OCI-LY7 (cell line): Measurements from ENCODE around the gene GP5. TPM values are rescaled to one million over a fixed set of nuclear protein-coding genes. Genes with fewer than 3 reads are reported as not detected.

Experiments
- BruUV-seq: library from RNA; stranded (reverse); fragments of 400-500 nt; replicated peaks from 2 replicates; lab custom pipeline; 2021; lab: Mats Ljungman, UMichigan
- CTCF ChIA-PET: fragments of 300-600 bp; sonication (Branson Sonifier 250); formaldehyde crosslinking; loops from one replicate; lab custom pipeline; 2022; ENCODE audit warnings: antibody characterized with exemption; ENCODE audit not compliant: unreplicated experiment; lab: Charles Lee
- POLR2A ChIA-PET: fragments of 300-600 bp; sonication (Branson Sonifier 250); formaldehyde crosslinking; loops from one replicate; lab custom pipeline; 2022; ENCODE audit warnings: antibody characterized with exemption; lab: Charles Lee
- DNase-seq: peaks from one replicate; pipeline ENCODE4 v3.0.0-alpha.2; 2015; ENCODE audit warnings: low spot score
- H2AFZ ChIP-seq: fragments of 200-600 bp; sonication (generic), shearing (Covaris generic); 2 replicates; pipeline ENCODE4 v1.6.1; 2014; ENCODE audit warnings: mild to moderate bottlenecking, antibody characterized with exemption, low read length, moderate library complexity
- H3K27ac ChIP-seq: fragments of 200-600 bp; sonication (generic); 2 replicates; pipeline ENCODE4 v1.5.1; 2014; ENCODE audit warnings: mixed run types, low read depth, mild to moderate bottlenecking, moderate library complexity, low read length, inconsistent platforms; ENCODE audit not compliant: poor library complexity, severe bottlenecking
- H3K36me3 ChIP-seq: fragments of 200-600 bp; sonication (generic); 2 replicates; pipeline ENCODE4 v1.6.1; 2014; ENCODE audit warnings: mild to moderate bottlenecking, antibody characterized with exemption, low read length, moderate library complexity, mixed read lengths; ENCODE audit not compliant: insufficient read depth
- H3K4me1 ChIP-seq: fragments of 200-600 bp; sonication (generic); 2 replicates; pipeline ENCODE4 v1.5.1; 2014; ENCODE audit warnings: mild to moderate bottlenecking, low read length; ENCODE audit not compliant: insufficient read depth, poor library complexity, severe bottlenecking
- H3K4me2 ChIP-seq: fragments of 200-600 bp; sonication (generic); 2 replicates; pipeline ENCODE4 v1.6.1; 2014; ENCODE audit warnings: mild to moderate bottlenecking, low read length
- H3K4me3 ChIP-seq: fragments of 200-600 bp; sonication (generic); 2 replicates; pipeline ENCODE4 v1.5.1; 2014; ENCODE audit warnings: mild to moderate bottlenecking, low read depth, low read length; ENCODE audit not compliant: poor library complexity, severe bottlenecking
- H3K79me2 ChIP-seq: fragments of 200-600 bp; sonication (generic); 2 replicates; pipeline ENCODE4 v1.6.1; 2016; ENCODE audit warnings: low read depth, mild to moderate bottlenecking, low read length, moderate library complexity, mixed read lengths; ENCODE audit not compliant: insufficient read depth
- H3K9me2 ChIP-seq: fragments of 200-600 bp; sonication (generic); 2 replicates; pipeline ENCODE4 v1.6.1; 2016; ENCODE audit warnings: mild to moderate bottlenecking, low read length, mixed read lengths; ENCODE audit not compliant: insufficient read depth
- H3K9me3 ChIP-seq: fragments of 200-600 bp; sonication (generic); 2 replicates; pipeline ENCODE4 v1.6.1; 2014; ENCODE audit warnings: mild to moderate bottlenecking, mixed run types, low read length, mixed read lengths
- H4K20me1 ChIP-seq: fragments of 200-600 bp; sonication (generic); 2 replicates; pipeline ENCODE4 v1.6.1; 2014; ENCODE audit warnings: mild to moderate bottlenecking, antibody characterized with exemption, low read length, moderate library complexity, mixed read lengths; ENCODE audit not compliant: insufficient read depth
- EZH2phosphoT487 ChIP-seq: fragments of 200-600 bp; sonication (generic); IDR thresholded peaks from 2 replicates; pipeline ENCODE4 v1.6.1; 2018; ENCODE audit warnings: low read depth, borderline replicate concordance, mild to moderate bottlenecking, mixed run types, antibody characterized with exemption, low read length, moderate library complexity, mixed read lengths
- intact Hi-C: fragments of 100-400 bp; cut with micrococcal nuclease; formaldehyde crosslinking; loops from one replicate; pipeline ENCODE4 v1.10.0; 2022; ENCODE audit not compliant: unreplicated experiment
- total RNA-seq, 2 experiments: library from RNA; depleted of rRNA in 1 of 2; stranded (reverse); fragments of >200 nt in 1 of 2; shearing (Covaris generic) in 1 of 2; gene quantifications; 2 replicates each; pipeline ENCODE4 v1.2.3, GENCODE V29; 2014 to 2022
- TF ChIP-seq, protein P1 (sequence below): fragments of 200-600 bp; sonication (generic); conservative IDR thresholded peaks from 2 replicates; pipeline ENCODE4 v1.5.1; 2014; ENCODE audit warnings: mild to moderate bottlenecking, antibody characterized with exemption, low read length, moderate library complexity, mixed read lengths

The GP5 gene
- total RNA-seq, 2 experiments from 2014 or later: 0.03 TPM; not detected in 1

DNA sequence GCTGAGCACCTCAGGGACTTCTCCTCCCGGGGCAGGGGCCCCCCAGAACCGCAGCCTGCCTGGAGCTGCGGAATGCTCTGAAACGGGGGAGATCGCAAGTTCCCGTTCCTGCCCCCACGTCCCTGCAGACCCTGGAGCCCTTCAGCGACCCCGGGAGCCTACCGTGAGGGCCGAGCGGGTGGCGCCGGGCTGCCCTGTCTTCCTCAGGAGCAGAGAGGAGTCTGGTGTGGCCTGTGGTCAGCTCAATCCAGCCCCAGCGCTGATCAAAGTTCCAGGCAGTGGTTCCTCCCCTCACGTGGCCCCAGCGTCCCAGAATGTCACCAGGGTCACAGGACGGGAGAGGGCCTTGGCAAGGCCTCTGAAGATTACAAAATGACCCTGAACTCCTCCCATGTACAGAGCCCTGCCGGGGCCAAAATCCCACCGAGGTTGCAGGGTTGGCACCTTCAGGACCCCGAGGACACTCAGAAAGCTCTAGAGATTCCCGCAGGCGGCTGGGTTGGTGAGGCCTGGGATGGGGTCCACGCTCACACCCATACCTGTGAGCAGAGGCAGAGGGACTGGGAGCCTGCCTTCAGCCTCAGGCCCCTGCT, 47.9 kb downstream of the GP5 start, which contains the start of gene CPN2:
TSS of gene CPN2 (minus strand) at position 249 of the 593 bp plus-strand sequence. CDS start 8,626 bp downstream, outside the sequence.
- no peaks in the 10 kb centered on the region for H3K79me2 ChIP-seq
- H3K9me2 ChIP-seq: no peaks in the 10 kb centered on the region
- ChIA-PET CTCF (no interaction called here), POLR2A (no interaction called here)
- TF ChIP-seq EZH2phosphoT487: no peak
- TF ChIP-seq, protein P1, sequence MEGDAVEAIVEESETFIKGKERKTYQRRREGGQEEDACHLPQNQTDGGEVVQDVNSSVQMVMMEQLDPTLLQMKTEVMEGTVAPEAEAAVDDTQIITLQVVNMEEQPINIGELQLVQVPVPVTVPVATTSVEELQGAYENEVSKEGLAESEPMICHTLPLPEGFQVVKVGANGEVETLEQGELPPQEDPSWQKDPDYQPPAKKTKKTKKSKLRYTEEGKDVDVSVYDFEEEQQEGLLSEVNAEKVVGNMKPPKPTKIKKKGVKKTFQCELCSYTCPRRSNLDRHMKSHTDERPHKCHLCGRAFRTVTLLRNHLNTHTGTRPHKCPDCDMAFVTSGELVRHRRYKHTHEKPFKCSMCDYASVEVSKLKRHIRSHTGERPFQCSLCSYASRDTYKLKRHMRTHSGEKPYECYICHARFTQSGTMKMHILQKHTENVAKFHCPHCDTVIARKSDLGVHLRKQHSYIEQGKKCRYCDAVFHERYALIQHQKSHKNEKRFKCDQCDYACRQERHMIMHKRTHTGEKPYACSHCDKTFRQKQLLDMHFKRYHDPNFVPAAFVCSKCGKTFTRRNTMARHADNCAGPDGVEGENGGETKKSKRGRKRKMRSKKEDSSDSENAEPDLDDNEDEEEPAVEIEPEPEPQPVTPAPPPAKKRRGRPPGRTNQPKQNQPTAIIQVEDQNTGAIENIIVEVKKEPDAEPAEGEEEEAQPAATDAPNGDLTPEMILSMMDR: no peak
- DNase-seq: no peak
- no peaks in the 10 kb centered on the region for H3K36me3 ChIP-seq
- no peak within 1 kb of the TSS for H3K4me2 ChIP-seq
- intact Hi-C loops: no loop called here
- H3K4me1 ChIP-seq: no peaks in the 10 kb centered on the region
- no peaks in the 10 kb centered on the region for H3K9me3 ChIP-seq
- BruUV-seq: no TSS peak
- no peak within 1 kb of the TSS for H2AFZ ChIP-seq
- H3K4me3 ChIP-seq: no peak within 1 kb of the TSS
- H4K20me1 ChIP-seq: no peaks in the 10 kb centered on the region
- H3K27ac ChIP-seq: no peak within 1 kb of the TSS

DNA sequence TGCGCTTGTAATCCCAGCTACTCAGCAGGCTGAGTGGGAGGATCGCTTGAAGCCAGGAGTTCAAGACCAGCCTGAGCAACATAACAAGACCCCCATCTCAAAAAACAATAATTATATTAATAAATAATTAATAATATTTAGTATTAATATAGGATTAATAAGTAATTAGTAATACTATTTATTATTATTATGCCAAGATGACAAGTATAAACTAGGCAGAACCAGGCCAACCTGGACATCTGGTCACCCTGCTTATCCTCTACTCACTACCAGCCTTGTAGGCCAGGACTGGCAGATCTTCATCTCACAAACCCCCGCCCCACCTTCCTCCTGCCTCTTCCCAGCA, 48.4 kb downstream of the GP5 start:
- no peaks in the 10 kb centered on the region for H3K9me2 ChIP-seq
- H3K4me3 ChIP-seq: no peak overlapping the region
- no peak overlapping the region for H2AFZ ChIP-seq
- POLR2A ChIA-PET: no interaction called here
- H3K27ac ChIP-seq: no peak overlapping the region
- no peaks in the 10 kb centered on the region for H3K4me1 ChIP-seq
- CTCF ChIA-PET: interaction anchor here (0.6 kb wide), 1 partner anchor 478 kb away, joined by 3 read pairs; no protein-coding TSS in a partner anchor
- BruUV-seq: no TSS peak
- no peak for TF ChIP-seq EZH2phosphoT487
- TF ChIP-seq, protein P1: no peak
- H3K79me2 ChIP-seq: no peaks in the 10 kb centered on the region
- H3K36me3 ChIP-seq: no peaks in the 10 kb centered on the region
- DNase-seq: no peak
- H4K20me1 ChIP-seq: no peaks in the 10 kb centered on the region
- intact Hi-C loops: no loop called here
- H3K9me3 ChIP-seq: no peaks in the 10 kb centered on the region
- H3K4me2 ChIP-seq: no peak overlapping the region

DNA sequence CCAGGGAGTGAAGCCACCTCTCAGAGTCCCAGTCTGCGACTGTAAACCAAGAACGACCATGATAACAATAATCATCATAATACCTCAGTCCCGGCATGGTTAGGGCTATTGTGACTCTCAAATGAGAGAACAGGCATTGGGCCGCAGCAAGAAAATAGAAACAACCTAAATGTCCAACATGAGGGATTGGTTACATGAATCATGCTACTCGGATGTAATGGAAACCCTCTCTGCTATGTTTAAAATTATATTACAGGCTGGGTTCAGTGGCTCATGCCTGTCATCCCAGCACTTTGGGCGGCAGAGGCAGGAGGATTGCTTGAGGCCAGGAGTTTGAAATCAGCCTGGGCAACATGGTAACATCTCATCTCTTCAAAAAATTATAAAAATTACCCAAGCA, 50.7 kb downstream of the GP5 start:
- Histone ChIP-seq H2AFZ (no peak overlapping the region), H3K4me2 (no peak overlapping the region), H3K9me3 (no peaks in the 10 kb centered on the region), H3K27ac (no peak overlapping the region), H3K9me2 (no peaks in the 10 kb centered on the region), H4K20me1 (no peaks in the 10 kb centered on the region), H3K4me3 (no peak overlapping the region), H3K79me2 (no peaks in the 10 kb centered on the region), H3K36me3 (no peaks in the 10 kb centered on the region), H3K4me1 (no peaks in the 10 kb centered on the region)
- intact Hi-C loops: no loop called here
- POLR2A ChIA-PET: no interaction called here
- CTCF ChIA-PET: no interaction called here
- TF ChIP-seq EZH2phosphoT487: no peak
- TF ChIP-seq, protein P1: no peak
- DNase-seq: no peak
- no TSS peak for BruUV-seq
